H9 (cell line): Measurements from ENCODE around the gene KAT6B. TPM values are rescaled to one million over a fixed set of nuclear protein-coding genes. Genes with fewer than 3 reads are reported as not detected.

Source experiments
- DNase-seq: peaks from one replicate; pipeline ENCODE4 v3.0.0-alpha.2; 2017
- H2AFZ ChIP-seq: one replicate; pipeline ENCODE4 v1.6.1; 2013; ENCODE audit warnings: mild to moderate bottlenecking, low read length, control low read depth, moderate library complexity
- H2AK5ac ChIP-seq: 2 replicates; pipeline ENCODE4 v1.6.1; 2013; ENCODE audit warnings: low read length, control low read depth, mixed read lengths; ENCODE audit not compliant: insufficient read length
- H2BK120ac ChIP-seq: one replicate; pipeline ENCODE4 v1.6.1; 2013; ENCODE audit warnings: low read depth, mild to moderate bottlenecking, low read length, control low read depth, inconsistent platforms; ENCODE audit not compliant: poor library complexity, severe bottlenecking
- H2BK12ac ChIP-seq: 2 replicates; pipeline ENCODE4 v1.6.1; 2013; ENCODE audit warnings: low read length, control low read depth, mixed read lengths, low read depth; ENCODE audit not compliant: insufficient read length
- H2BK15ac ChIP-seq: 2 replicates; pipeline ENCODE4 v1.6.1; 2013; ENCODE audit warnings: low read depth, low read length, control low read depth
- H2BK20ac ChIP-seq: one replicate; pipeline ENCODE4 v1.6.1; 2013; ENCODE audit warnings: low read depth, mild to moderate bottlenecking, low read length, control low read depth, inconsistent platforms; ENCODE audit not compliant: poor library complexity, severe bottlenecking
- H2BK5ac ChIP-seq: 2 replicates; pipeline ENCODE4 v1.6.1; 2013; ENCODE audit warnings: low read length, control low read depth, mixed read lengths; ENCODE audit not compliant: insufficient read length
- H3K14ac ChIP-seq: 2 replicates; pipeline ENCODE4 v1.6.1; 2013; ENCODE audit warnings: low read length, control low read depth; ENCODE audit not compliant: insufficient read depth
- H3K18ac ChIP-seq: 2 replicates; pipeline ENCODE4 v1.6.1; 2013; ENCODE audit warnings: low read depth, mild to moderate bottlenecking, mixed read lengths, low read length, control low read depth; ENCODE audit not compliant: insufficient read length
- H3K23ac ChIP-seq: 2 replicates; pipeline ENCODE4 v1.6.1; 2013; ENCODE audit warnings: low read length, control low read depth, mixed read lengths, low read depth; ENCODE audit not compliant: insufficient read length
- H3K23me2 ChIP-seq: 2 replicates; pipeline ENCODE4 v1.6.1; 2013; ENCODE audit warnings: low read depth, mild to moderate bottlenecking, mixed read lengths, low read length, control low read depth; ENCODE audit not compliant: insufficient read length, poor library complexity, severe bottlenecking
- H3K27ac ChIP-seq: 2 replicates; pipeline ENCODE4 v1.5.1; 2013; ENCODE audit warnings: low read length, control low read depth, mixed read lengths, low read depth; ENCODE audit not compliant: insufficient read length
- H3K27me3 ChIP-seq: 2 replicates; pipeline ENCODE4 v1.6.1; 2013; ENCODE audit warnings: low read length, control low read depth, inconsistent platforms; ENCODE audit not compliant: insufficient read depth
- H3K4ac ChIP-seq: 2 replicates; pipeline ENCODE4 v1.6.1; 2013; ENCODE audit warnings: low read depth, mild to moderate bottlenecking, control low read depth, inconsistent platforms, low read length, moderate library complexity
- H3K4me1 ChIP-seq: 2 replicates; pipeline ENCODE4 v1.6.1; 2013; ENCODE audit warnings: low read length, control low read depth, inconsistent platforms; ENCODE audit not compliant: insufficient read depth
- H3K4me2 ChIP-seq: 2 replicates; pipeline ENCODE4 v1.6.1; 2013; ENCODE audit warnings: low read length, control low read depth, mixed read lengths; ENCODE audit not compliant: insufficient read length, insufficient read depth
- H3K56ac ChIP-seq: 2 replicates; pipeline ENCODE4 v1.6.1; 2013; ENCODE audit warnings: low read depth, mild to moderate bottlenecking, mixed read lengths, low read length, control low read depth; ENCODE audit not compliant: insufficient read length
- H3K79me1 ChIP-seq: 2 replicates; pipeline ENCODE4 v1.6.1; 2013; ENCODE audit warnings: low read depth, mild to moderate bottlenecking, moderate library complexity, low read length, control low read depth, inconsistent platforms; ENCODE audit not compliant: insufficient read depth, poor library complexity, severe bottlenecking
- H3K79me2 ChIP-seq: 2 replicates; pipeline ENCODE4 v1.6.1; 2013; ENCODE audit warnings: low read length, control low read depth, inconsistent platforms; ENCODE audit not compliant: insufficient read depth
- H3K9ac ChIP-seq: 2 replicates; pipeline ENCODE4 v1.6.1; 2013; ENCODE audit warnings: low read length, control low read depth, mixed read lengths; ENCODE audit not compliant: insufficient read length; ENCODE audit errors: extremely low read depth
- H3K9me3 ChIP-seq: one replicate; pipeline ENCODE4 v1.6.1; 2013; ENCODE audit warnings: low read depth, low read length, inconsistent platforms; ENCODE audit not compliant: control insufficient read depth
- H3T11ph ChIP-seq: one replicate; pipeline ENCODE4 v1.6.1; 2013; ENCODE audit warnings: mild to moderate bottlenecking, low read length, control low read depth, inconsistent platforms
- H4K20me1 ChIP-seq: one replicate; pipeline ENCODE4 v1.6.1; 2013; ENCODE audit not compliant: control insufficient read depth, insufficient read length, insufficient read depth
- H4K5ac ChIP-seq: 2 replicates; pipeline ENCODE4 v1.6.1; 2013; ENCODE audit warnings: low read depth, mild to moderate bottlenecking, mixed read lengths, low read length, control low read depth; ENCODE audit not compliant: insufficient read length
- H4K8ac ChIP-seq: replicated peaks from 2 replicates; pipeline ENCODE4 v1.6.1; 2013; ENCODE audit warnings: low read length, control low read depth, mixed read lengths, low read depth; ENCODE audit not compliant: insufficient read length
- H4K91ac ChIP-seq: 2 replicates; pipeline ENCODE4 v1.6.1; 2013; ENCODE audit warnings: low read depth, mild to moderate bottlenecking, moderate library complexity, mixed read lengths, low read length, control low read depth; ENCODE audit not compliant: insufficient read length
- H3K27ac Mint-ChIP-seq, 3 experiments: 2 replicates in 2 of 3; 3 replicates in 1 of 3; pipeline ENCODE4 v1.8.0; 2020 to 2021; ENCODE audit warnings: mixed read lengths in 3 of 3, mild to moderate bottlenecking in 1 of 3, moderate library complexity in 1 of 3
- H3K27me3 Mint-ChIP-seq: 2 replicates; pipeline ENCODE4 v1.8.0; 2021; ENCODE audit warnings: low read depth, mild to moderate bottlenecking, moderate library complexity, mixed read lengths
- H3K36me3 Mint-ChIP-seq, 3 experiments: 2 replicates in 2 of 3; 3 replicates in 1 of 3; pipeline ENCODE4 v1.8.0; 2020 to 2021; ENCODE audit warnings: low read depth in 3 of 3, mixed read lengths in 3 of 3; ENCODE audit not compliant: insufficient read depth in 1 of 3
- H3K4me1 Mint-ChIP-seq, 2 experiments: 2 replicates each; pipeline ENCODE4 v1.8.0; 2020; ENCODE audit warnings: mixed read lengths in 2 of 2
- H3K4me3 Mint-ChIP-seq, 2 experiments: 2 replicates in 1 of 2; 3 replicates in 1 of 2; pipeline ENCODE4 v1.8.0; 2020 to 2021; ENCODE audit warnings: mild to moderate bottlenecking in 2 of 2, mixed read lengths in 2 of 2, moderate library complexity in 1 of 2
- H3K9me3 Mint-ChIP-seq, 2 experiments: 2 replicates in 1 of 2; 3 replicates in 1 of 2; pipeline ENCODE4 v1.8.0; 2020; ENCODE audit warnings: mild to moderate bottlenecking in 2 of 2, mixed read lengths in 2 of 2, moderate library complexity in 1 of 2
- CTCF ChIP-seq: fragments of 200-600 bp; sonication (generic); conservative IDR thresholded peaks from 3 replicates; pipeline ENCODE4 v1.8.0; 2021; ENCODE audit warnings: antibody characterized with exemption, mild to moderate bottlenecking
- WGBS: extraction: QIAGEN DNeasy Blood & Tissue Kit; methylation state at CpG from one replicate; pipeline ENCODE4 v1.1.7; 2013; ENCODE audit warnings: missing lambda C conversion rate, low lambda C conversion rate, mixed read lengths; ENCODE audit not compliant: insufficient read length; ENCODE audit errors: extremely low coverage; 5-methylcytosine and 5-hydroxymethylcytosine counted together
- total RNA-seq: library from RNA; stranded (reverse); gene quantifications from 2 replicates; pipeline ENCODE4 v1.2.1, GENCODE V29; 2021

Gene KAT6B
- total RNA-seq, 1 experiment from 2014 or later, result 34.2 TPM

GRCh38 chr10:74797550-74797949, 28.9 kb upstream of the KAT6B start:
- Histone ChIP-seq H4K91ac (no peak overlapping the region), H3K4me1 (no peaks in the 10 kb centered on the region; the same call in 1 of the 2 replicates), H3K27ac (no peak overlapping the region), H3K4me2 (no peak overlapping the region), H3K4ac (no peak overlapping the region), H3K27me3 (no peaks in the 10 kb centered on the region), H2BK120ac (no peak overlapping the region), H3K9me3 (no peaks in the 10 kb centered on the region), H3K14ac (no peak overlapping the region), H3K79me1 (no peaks in the 10 kb centered on the region), H3K23ac (no peak overlapping the region), H4K5ac (no peak overlapping the region), H4K8ac (no peak overlapping the region), H3K23me2 (no peaks in the 10 kb centered on the region), H3K56ac (no peak overlapping the region), H2BK12ac (no peak overlapping the region), H2AFZ (no peak overlapping the region), H3T11ph (no peak overlapping the region), H3K79me2 (no peaks in the 10 kb centered on the region), H4K20me1 (peaks cover 2% of the 10 kb centered on the region), H2BK20ac (no peak overlapping the region), H2BK5ac (no peak overlapping the region), H2BK15ac (no peak overlapping the region), H2AK5ac (no peak overlapping the region), H3K18ac (no peak overlapping the region), H3K9ac (no peak overlapping the region)
- Mint-ChIP-seq H3K4me1 (peaks cover 8 to 15% of the 10 kb centered on the region in 2 experiments), H3K27me3 (no peaks in the 10 kb centered on the region), H3K9me3 (no peaks in the 10 kb centered on the region), H3K27ac (peak overlapping the region in 1 of 3 experiments; percentile 70; a peak in 1 of 7 replicates), H3K36me3 (no peaks in the 10 kb centered on the region; a peak in 1 of 7 replicates), H3K4me3 (no peak overlapping the region)
- no peak for DNase-seq
- no CpG with 5 or more reads among the region's 1 CpG for whole genome bisulfite sequencing
- TF ChIP-seq CTCF, result no peak
